NB4 (cell line): ENCODE data around the gene SP100.
"Not testable (repeated sequence)": the region's sequence is repeated elsewhere in the genome, so short reads cannot be mapped to it uniquely, and the experiment has no call there.

ENCODE experiments used
- POLR2A ChIP-seq: IDR thresholded peaks from 2 replicates; pipeline ENCODE4 v1.6.1; 2011; ENCODE audit warnings: mild to moderate bottlenecking; ENCODE audit not compliant: insufficient read length; ENCODE audit errors: extremely low read depth
- TF ChIP-seq, protein P1 (sequence below): IDR thresholded peaks from one replicate; pipeline ENCODE4 v1.5.1; 2012; ENCODE audit warnings: low read depth, low read length

DNA sequence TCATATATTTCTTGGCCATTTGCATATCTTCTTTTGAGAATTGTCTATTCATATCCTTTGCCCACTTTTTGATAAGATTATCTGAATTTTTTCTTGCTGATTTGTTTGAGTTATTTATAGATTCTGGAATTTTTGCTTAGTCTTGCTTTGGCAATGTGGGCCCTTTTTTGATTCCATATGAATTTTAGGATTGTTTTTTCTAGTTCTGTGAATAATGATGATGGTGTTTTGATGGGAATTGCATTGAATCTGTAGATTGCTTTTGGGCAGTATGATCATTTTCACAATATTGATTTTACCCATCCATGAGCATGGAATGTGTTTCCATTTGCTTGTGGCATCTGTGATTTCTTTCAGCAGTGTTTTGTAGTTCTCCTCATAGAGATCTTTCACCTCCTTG, 23.1 kb downstream of the SP100 start:
- TF ChIP-seq, protein P1, sequence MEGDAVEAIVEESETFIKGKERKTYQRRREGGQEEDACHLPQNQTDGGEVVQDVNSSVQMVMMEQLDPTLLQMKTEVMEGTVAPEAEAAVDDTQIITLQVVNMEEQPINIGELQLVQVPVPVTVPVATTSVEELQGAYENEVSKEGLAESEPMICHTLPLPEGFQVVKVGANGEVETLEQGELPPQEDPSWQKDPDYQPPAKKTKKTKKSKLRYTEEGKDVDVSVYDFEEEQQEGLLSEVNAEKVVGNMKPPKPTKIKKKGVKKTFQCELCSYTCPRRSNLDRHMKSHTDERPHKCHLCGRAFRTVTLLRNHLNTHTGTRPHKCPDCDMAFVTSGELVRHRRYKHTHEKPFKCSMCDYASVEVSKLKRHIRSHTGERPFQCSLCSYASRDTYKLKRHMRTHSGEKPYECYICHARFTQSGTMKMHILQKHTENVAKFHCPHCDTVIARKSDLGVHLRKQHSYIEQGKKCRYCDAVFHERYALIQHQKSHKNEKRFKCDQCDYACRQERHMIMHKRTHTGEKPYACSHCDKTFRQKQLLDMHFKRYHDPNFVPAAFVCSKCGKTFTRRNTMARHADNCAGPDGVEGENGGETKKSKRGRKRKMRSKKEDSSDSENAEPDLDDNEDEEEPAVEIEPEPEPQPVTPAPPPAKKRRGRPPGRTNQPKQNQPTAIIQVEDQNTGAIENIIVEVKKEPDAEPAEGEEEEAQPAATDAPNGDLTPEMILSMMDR: not testable (repeated sequence)
- TF ChIP-seq POLR2A: not testable (repeated sequence)
